HepG2 (cell line): ENCODE data around the gene STYXL1. TPM values are rescaled to one million over a fixed set of nuclear protein-coding genes. Genes with fewer than 3 reads are reported as not detected.

Source experiments
- ATAC-seq: fragments of 200-7000 bp; cut with Tn5 transposase; 3 replicates; pipeline ENCODE4 v1.9.1; 2020; ENCODE audit warnings: mild to moderate bottlenecking, moderate library complexity
- BruUV-seq: library from RNA; stranded (reverse); fragments of 400-500 nt; replicated peaks from 2 replicates; lab custom pipeline; 2021; lab: Mats Ljungman, UMichigan
- CTCF ChIA-PET: fragments of 300-600 bp; formaldehyde crosslinking; extraction: SDS; loops from one replicate; lab custom pipeline; 2021; ENCODE audit warnings: low total read pairs, inconsistent platforms, low intra/inter-chr PET ratio; lab: Yijun Ruan, JAX
- POLR2A ChIA-PET: fragments of 350-600 bp; sonication (Branson Sonifier 250); formaldehyde crosslinking; loops from one replicate; lab custom pipeline; 2020; ENCODE audit warnings: antibody characterized with exemption, inconsistent platforms; lab: Yijun Ruan, JAX
- DNase-seq: peaks from one replicate; pipeline ENCODE4 v3.0.0-alpha.2; 2015; ENCODE audit warnings: low spot score
- FAIRE-seq: peaks from 3 replicates; lab custom pipeline; 2011; peaks lifted over from hg19 to GRCh38; lab: Jason Lieb, UNC
- H2AFZ ChIP-seq: one replicate; pipeline ENCODE4 v1.6.1; 2011; ENCODE audit warnings: low read length, inconsistent platforms
- H3K27ac ChIP-seq: fragments of 300-600 bp; 3 replicates; pipeline ENCODE4 v1.8.0; 2011; ENCODE audit warnings: mixed run types, mild to moderate bottlenecking, mixed read lengths, low read length, inconsistent platforms; ENCODE audit not compliant: insufficient read depth; ENCODE audit errors: extremely low read length
- H3K27me3 ChIP-seq, 2 experiments: fragments of 200-600 bp in 1 of 2; 2 replicates in 1 of 2; 3 replicates in 1 of 2; pipeline versions ENCODE4 v1.6.0 to v1.8.0; 2011; ENCODE audit warnings: low read length in 2 of 2, mild to moderate bottlenecking in 2 of 2, moderate library complexity in 2 of 2, inconsistent platforms in 1 of 2; ENCODE audit not compliant: insufficient read depth in 2 of 2, control insufficient read depth in 1 of 2
- H3K36me3 ChIP-seq, 2 experiments: fragments of 200-600 bp in 1 of 2; replicated peaks in 1 of 2; 2 replicates in 1 of 2; 3 replicates in 1 of 2; pipeline versions ENCODE4 v1.5.1 to v1.8.0; 2011; ENCODE audit warnings: low read length in 2 of 2, inconsistent platforms in 1 of 2; ENCODE audit not compliant: insufficient read depth in 2 of 2, control insufficient read depth in 1 of 2
- H3K4me1 ChIP-seq: 2 replicates; pipeline ENCODE4 v1.5.1; 2012; ENCODE audit warnings: low read length, inconsistent platforms; ENCODE audit not compliant: insufficient read depth
- H3K4me2 ChIP-seq: 2 replicates; pipeline ENCODE4 v1.6.0; 2011; ENCODE audit warnings: low read depth, low read length, inconsistent platforms
- H3K4me3 ChIP-seq, 3 experiments: fragments of 200-600 bp in 1 of 3; sonication (generic), shearing (Covaris generic) in 1 of 3; replicated peaks in 1 of 3; 2 replicates each; pipeline ENCODE4 v1.5.1; 2011 to 2016; ENCODE audit warnings: low read length in 3 of 3, inconsistent platforms in 2 of 3, low read depth in 2 of 3, mild to moderate bottlenecking in 2 of 3, control low read depth in 1 of 3, mixed read lengths in 1 of 3; ENCODE audit not compliant: insufficient read depth in 1 of 3
- H3K79me2 ChIP-seq: one replicate; pipeline ENCODE4 v1.6.1; 2011; ENCODE audit warnings: low read length, inconsistent platforms; ENCODE audit not compliant: insufficient read depth
- H3K9ac ChIP-seq: 2 replicates; pipeline ENCODE4 v1.6.0; 2011; ENCODE audit warnings: mild to moderate bottlenecking, low read depth, low read length, inconsistent platforms; ENCODE audit not compliant: insufficient read depth
- H3K9me3 ChIP-seq: 2 replicates; pipeline ENCODE4 v1.5.1; 2012; ENCODE audit warnings: mild to moderate bottlenecking, low read length
- H4K20me1 ChIP-seq: 2 replicates; pipeline ENCODE4 v1.6.0; 2011; ENCODE audit warnings: inconsistent platforms, mild to moderate bottlenecking, low read length, moderate library complexity; ENCODE audit not compliant: insufficient read depth
- FOXA3 ChIP-seq: IDR thresholded peaks from 2 replicates; pipeline ENCODE4 v1.6.1; 2016; ENCODE audit warnings: missing genetic modification reagents, missing compliant biosample characterization
- HMG20B ChIP-seq: conservative IDR thresholded peaks from 2 replicates; pipeline ENCODE4 v1.6.1; 2016; ENCODE audit warnings: missing genetic modification reagents, missing compliant biosample characterization
- JUNB ChIP-seq: sonication (generic); formaldehyde crosslinking; IDR thresholded peaks from 2 replicates; pipeline ENCODE4 v1.8.0; 2022; ENCODE audit warnings: missing genetic modification reagents, mild to moderate bottlenecking, borderline replicate concordance
- MEF2D ChIP-seq: sonication (generic); formaldehyde crosslinking; IDR thresholded peaks from 2 replicates; pipeline ENCODE4 v1.5.1; 2020; ENCODE audit warnings: mild to moderate bottlenecking, missing genetic modification reagents
- NAIF1 ChIP-seq: sonication (generic); formaldehyde crosslinking; IDR thresholded peaks from 2 replicates; pipeline ENCODE4 v1.5.0; 2020; ENCODE audit warnings: mild to moderate bottlenecking, missing genetic modification reagents, borderline replicate concordance
- NFE2L1 ChIP-seq: sonication (generic); formaldehyde crosslinking; IDR thresholded peaks from 2 replicates; pipeline ENCODE4 v1.4.0; 2020; ENCODE audit warnings: missing genetic modification reagents, mild to moderate bottlenecking, borderline replicate concordance
- SP1 ChIP-seq, 2 experiments: fragments of 450-650 bp in 1 of 2; sonication (generic) in 1 of 2; formaldehyde crosslinking in 1 of 2; IDR thresholded peaks; 2 replicates each; pipeline versions ENCODE4 v1.4.0 to v1.6.1; 2016 to 2020; ENCODE audit warnings: missing genetic modification reagents in 1 of 2
- ZBTB14 ChIP-seq: sonication (generic); formaldehyde crosslinking; IDR thresholded peaks from 2 replicates; pipeline ENCODE4 v1.4.0; 2020; ENCODE audit warnings: missing genetic modification reagents
- ZBTB43 ChIP-seq: sonication (generic); formaldehyde crosslinking; conservative IDR thresholded peaks from 2 replicates; pipeline ENCODE4 v1.4.0; 2020; ENCODE audit warnings: missing genetic modification reagents
- ZC3H13 ChIP-seq: sonication (generic); formaldehyde crosslinking; IDR thresholded peaks from 2 replicates; pipeline ENCODE4 v1.8.1; 2023; ENCODE audit warnings: mild to moderate bottlenecking, missing genetic modification reagents, moderate library complexity
- ZEB1 ChIP-seq: IDR thresholded peaks from 2 replicates; pipeline ENCODE4 v1.6.1; 2012; ENCODE audit warnings: mild to moderate bottlenecking, low read depth, inconsistent platforms; ENCODE audit not compliant: insufficient replicate concordance
- ZKSCAN5 ChIP-seq: sonication (generic); formaldehyde crosslinking; IDR thresholded peaks from 2 replicates; pipeline ENCODE4 v1.5.1; 2020; ENCODE audit warnings: mild to moderate bottlenecking, missing genetic modification reagents
- ZNF451 ChIP-seq: sonication (generic); formaldehyde crosslinking; IDR thresholded peaks from 2 replicates; pipeline ENCODE4 v1.5.0; 2020; ENCODE audit warnings: mild to moderate bottlenecking, missing genetic modification reagents
- ZNF615 ChIP-seq: sonication (generic); formaldehyde crosslinking; IDR thresholded peaks from 2 replicates; pipeline ENCODE4 v1.5.0; 2020; ENCODE audit warnings: mild to moderate bottlenecking, missing genetic modification reagents, borderline replicate concordance
- ZNF704 ChIP-seq: sonication (generic); formaldehyde crosslinking; IDR thresholded peaks from 2 replicates; pipeline ENCODE4 v1.8.1; 2023; ENCODE audit warnings: mild to moderate bottlenecking, inconsistent platforms, moderate library complexity, missing genetic modification reagents, borderline replicate concordance
- WGBS: methylation state at CpG from one replicate; pipeline ENCODE4 v1.1.6; 2017; ENCODE audit warnings: low lambda C conversion rate; 5-methylcytosine and 5-hydroxymethylcytosine counted together
- in situ Hi-C: cut with HindIII; loops from 2 replicates; pipeline ENCODE4 v1.10.0; 2017; ENCODE audit warnings: low pct_unique_long_range_greater_than_20kb; ENCODE audit not compliant: extremely low pct_ligation_motif_present
- intact Hi-C: fragments of 100-400 bp; cut with micrococcal nuclease; formaldehyde crosslinking; loops from one replicate; pipeline ENCODE4 v1.10.0; 2022; ENCODE audit not compliant: unreplicated experiment
- polyA plus RNA-seq, 8 experiments: library from polyadenylated mRNA; depleted of rRNA in 3 of 8; stranded (reverse) in 7 of 8; unstranded in 1 of 8; fragments of >200 nt; fragmentation: Illumina TruSeq in 4 of 8; extraction: Trizol in 4 of 8; gene quantifications; 2 replicates each; pipeline versions ENCODE4 v1.2.1 to v1.2.3, GENCODE V29; 2011 to 2016; ENCODE audit warnings: low read depth in 4 of 8, missing spikeins in 1 of 8, mixed read lengths in 1 of 8; ENCODE audit not compliant: insufficient read depth in 1 of 8
- total RNA-seq, 5 experiments: library from RNA; depleted of rRNA; stranded (reverse); fragments of >200 nt; fragmentation: Illumina TruSeq; extraction: Trizol; gene quantifications; 2 replicates each; pipeline ENCODE4 v1.2.3, GENCODE V29; 2016; ENCODE audit warnings: low read depth in 1 of 5
- TF ChIP-seq, protein P1 (sequence below): sonication (generic); formaldehyde crosslinking; IDR thresholded peaks from 2 replicates; pipeline ENCODE4 v1.5.1; 2020; ENCODE audit warnings: missing genetic modification reagents, mild to moderate bottlenecking, borderline replicate concordance
- TF ChIP-seq, protein P2 (sequence below): sonication (generic); formaldehyde crosslinking; IDR thresholded peaks from 2 replicates; pipeline ENCODE4 v1.4.0; 2020; ENCODE audit warnings: missing genetic modification reagents, borderline replicate concordance

The STYXL1 gene
- total and polyA plus RNA-seq, 2 of the 13 experiments (the other 11 are each of a cell fraction or from before 2014, with no cell fraction given): 23.9 to 38.3 TPM

- H3K4me2 ChIP-seq: peak overlapping the region; percentile 90
- BruUV-seq: no TSS peak
- ChIA-PET POLR2A (interaction anchor here (0.9 to 2.4 kb wide), 2 partner anchors 58 to 59 kb away, joined by 3 to 16 read pairs; no protein-coding TSS in a partner anchor), CTCF (no interaction called here)
- H3K79me2 ChIP-seq: peaks cover 76% of the 10 kb centered on the region
- DNase-seq (no peak), FAIRE-seq (no peak), ATAC-seq (no peak)
- no peaks in the 10 kb centered on the region for H4K20me1 ChIP-seq
- intact Hi-C loops: loop anchor here (5.0 kb wide), 1 partner anchor 83 kb away; no protein-coding TSS in a partner anchor
- H3K9me3 ChIP-seq: no peaks in the 10 kb centered on the region
- peaks cover 8 to 36% of the 10 kb centered on the region in 2 experiments for H3K36me3 ChIP-seq
- peak overlapping the region; percentile 90 for H3K27ac ChIP-seq
- H3K4me3 ChIP-seq: peak overlapping the region; percentile 86 to 98 (median 95); a peak in 5 of 6 replicates
- H3K27me3 ChIP-seq: no peaks in the 10 kb centered on the region; a peak in 1 of 5 replicates
- H2AFZ ChIP-seq: no peak overlapping the region
- in situ Hi-C loops: no loop called here
- peaks cover 74% of the 10 kb centered on the region for H3K4me1 ChIP-seq
- WGBS: 91% methylated on average over 6 of the region's 6 CpGs
- peak overlapping the region; percentile 99 for H3K9ac ChIP-seq
- TF ChIP-seq ZKSCAN5 (CRISPR knock-in tag): peak; percentile 84
- TF ChIP-seq NAIF1 (CRISPR knock-in tag): no peak
- no peak for TF ChIP-seq MEF2D (CRISPR knock-in tag)
- TF ChIP-seq ZNF615 (CRISPR knock-in tag): no peak
- TF ChIP-seq JUNB (CRISPR knock-in tag): peak; percentile 33; the same call in 1 of the 2 replicates
- TF ChIP-seq SP1 (IDR thresholded peaks at IDR 0.05): no peak
- TF ChIP-seq SP1 (CRISPR knock-in tag; IDR thresholded peaks at IDR 0.05): no peak
- TF ChIP-seq HMG20B (CRISPR knock-in tag): no peak
- TF ChIP-seq ZNF704 (CRISPR knock-in tag): no peak
- TF ChIP-seq ZBTB14 (CRISPR knock-in tag): no peak
- no peak for TF ChIP-seq NFE2L1 (CRISPR knock-in tag)
- TF ChIP-seq ZC3H13: no peak
- TF ChIP-seq, protein P1, sequence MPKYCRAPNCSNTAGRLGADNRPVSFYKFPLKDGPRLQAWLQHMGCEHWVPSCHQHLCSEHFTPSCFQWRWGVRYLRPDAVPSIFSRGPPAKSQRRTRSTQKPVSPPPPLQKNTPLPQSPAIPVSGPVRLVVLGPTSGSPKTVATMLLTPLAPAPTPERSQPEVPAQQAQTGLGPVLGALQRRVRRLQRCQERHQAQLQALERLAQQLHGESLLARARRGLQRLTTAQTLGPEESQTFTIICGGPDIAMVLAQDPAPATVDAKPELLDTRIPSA (CRISPR knock-in tag): no peak
- TF ChIP-seq FOXA3: 0 out of 2 replicates have a peak, but pooled peaks have one; percentile 15
- TF ChIP-seq, protein P2, sequence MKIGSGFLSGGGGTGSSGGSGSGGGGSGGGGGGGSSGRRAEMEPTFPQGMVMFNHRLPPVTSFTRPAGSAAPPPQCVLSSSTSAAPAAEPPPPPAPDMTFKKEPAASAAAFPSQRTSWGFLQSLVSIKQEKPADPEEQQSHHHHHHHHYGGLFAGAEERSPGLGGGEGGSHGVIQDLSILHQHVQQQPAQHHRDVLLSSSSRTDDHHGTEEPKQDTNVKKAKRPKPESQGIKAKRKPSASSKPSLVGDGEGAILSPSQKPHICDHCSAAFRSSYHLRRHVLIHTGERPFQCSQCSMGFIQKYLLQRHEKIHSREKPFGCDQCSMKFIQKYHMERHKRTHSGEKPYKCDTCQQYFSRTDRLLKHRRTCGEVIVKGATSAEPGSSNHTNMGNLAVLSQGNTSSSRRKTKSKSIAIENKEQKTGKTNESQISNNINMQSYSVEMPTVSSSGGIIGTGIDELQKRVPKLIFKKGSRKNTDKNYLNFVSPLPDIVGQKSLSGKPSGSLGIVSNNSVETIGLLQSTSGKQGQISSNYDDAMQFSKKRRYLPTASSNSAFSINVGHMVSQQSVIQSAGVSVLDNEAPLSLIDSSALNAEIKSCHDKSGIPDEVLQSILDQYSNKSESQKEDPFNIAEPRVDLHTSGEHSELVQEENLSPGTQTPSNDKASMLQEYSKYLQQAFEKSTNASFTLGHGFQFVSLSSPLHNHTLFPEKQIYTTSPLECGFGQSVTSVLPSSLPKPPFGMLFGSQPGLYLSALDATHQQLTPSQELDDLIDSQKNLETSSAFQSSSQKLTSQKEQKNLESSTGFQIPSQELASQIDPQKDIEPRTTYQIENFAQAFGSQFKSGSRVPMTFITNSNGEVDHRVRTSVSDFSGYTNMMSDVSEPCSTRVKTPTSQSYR (CRISPR knock-in tag): peak; percentile 75; the same call in 1 of the 2 replicates
- no peak for TF ChIP-seq ZEB1
- TF ChIP-seq ZNF451 (CRISPR knock-in tag): no peak
- no peak for TF ChIP-seq ZBTB43 (CRISPR knock-in tag)
These were observed 1.5 kb upstream of the STYXL1 start for GRCh38 chr7:76049295-76049694.
